HL-60 (cell line): Measurements from ENCODE around the gene PKDCC.

Experiments used
- CTCF ChIP-seq: IDR thresholded peaks from one replicate; pipeline ENCODE4 v1.5.1; 2011; ENCODE audit warnings: low read length, control low read depth, inconsistent platforms; ENCODE audit not compliant: insufficient read depth
- GABPA ChIP-seq: IDR thresholded peaks from 2 replicates; pipeline ENCODE4 v1.6.1; 2012; ENCODE audit warnings: low read depth
- POLR2AphosphoS5 ChIP-seq: IDR thresholded peaks from 2 replicates; pipeline ENCODE4 v1.6.1; 2012; ENCODE audit warnings: low read depth

- TF ChIP-seq CTCF (no peak), POLR2AphosphoS5 (no peak), GABPA (no peak)
These were observed 29.5 kb downstream of the PKDCC start for GRCh38 chr2:42077343-42077742.
